Choroid plexus epithelial cell (primary cell): Measurements from ENCODE around the gene TTC39C.
A peak's percentile ranks its signal among the peaks of the same experiment; 100 is the strongest.

Experiments
- DNase-seq: peaks from one replicate; pipeline ENCODE4 v3.0.0-alpha.2; 2010; ENCODE audit warnings: low read depth
- H3K4me3 ChIP-seq: 2 replicates; pipeline ENCODE4 v1.5.1; 2011; ENCODE audit warnings: low read depth, mild to moderate bottlenecking, control low read depth, low read length, moderate library complexity
- CTCF ChIP-seq: conservative IDR thresholded peaks from 2 replicates; pipeline ENCODE4 v1.5.1; 2011; ENCODE audit warnings: low read depth, mild to moderate bottlenecking, control low read depth, inconsistent platforms, low read length, moderate library complexity

The TTC39C gene

GRCh38 chr18:24011123-24011917 lies 3.2 kb upstream of the TTC39C start:
- no peak for DNase-seq
- TF ChIP-seq CTCF, result no peak
- H3K4me3 ChIP-seq, result no peak overlapping the region

- DNase-seq, result no peak
- no peak for TF ChIP-seq CTCF
- no peak overlapping the region for H3K4me3 ChIP-seq
These were observed 1.5 kb upstream of the TTC39C start for GRCh38 chr18:24013051-24013450.

GRCh38 chr18:24014986-24015638 lies 558 bp downstream of the TTC39C start:
- H3K4me3 ChIP-seq, result peak overlapping the region; percentile 76
- TF ChIP-seq CTCF, result no peak
- peak; percentile 59 for DNase-seq

GRCh38 chr18:24015639-24016631 lies 1.4 kb downstream of the TTC39C start:
- no peak for DNase-seq
- peak overlapping the region; percentile 76 for H3K4me3 ChIP-seq

GRCh38 chr18:24016643-24017042 lies 2.1 kb downstream of the TTC39C start:
- DNase-seq, result no peak
- no peak overlapping the region for H3K4me3 ChIP-seq
- peak; percentile 45 for TF ChIP-seq CTCF

More at GRCh38 chr18:24015639-24016631, 1.4 kb downstream of the TTC39C start:
- TF ChIP-seq CTCF, result no peak

- no peak for DNase-seq
- no peak overlapping the region for H3K4me3 ChIP-seq
- TF ChIP-seq CTCF, result no peak
These were observed 3.8 kb downstream of the TTC39C start for GRCh38 chr18:24018299-24018886.
